OCI-LY7 (cell line): ENCODE measurements around the gene SNCAIP. TPM values are rescaled to one million over a fixed set of nuclear protein-coding genes. Genes with fewer than 3 reads are reported as not detected.

ENCODE experiments used
- BruUV-seq: library from RNA; stranded (reverse); fragments of 400-500 nt; replicated peaks from 2 replicates; lab custom pipeline; 2021; lab: Mats Ljungman, UMichigan
- CTCF ChIA-PET: fragments of 300-600 bp; sonication (Branson Sonifier 250); formaldehyde crosslinking; loops from one replicate; lab custom pipeline; 2022; ENCODE audit warnings: antibody characterized with exemption; ENCODE audit not compliant: unreplicated experiment; lab: Charles Lee
- POLR2A ChIA-PET: fragments of 300-600 bp; sonication (Branson Sonifier 250); formaldehyde crosslinking; loops from one replicate; lab custom pipeline; 2022; ENCODE audit warnings: antibody characterized with exemption; lab: Charles Lee
- DNase-seq: peaks from one replicate; pipeline ENCODE4 v3.0.0-alpha.2; 2015; ENCODE audit warnings: low spot score
- H2AFZ ChIP-seq: fragments of 200-600 bp; sonication (generic), shearing (Covaris generic); 2 replicates; pipeline ENCODE4 v1.6.1; 2014; ENCODE audit warnings: mild to moderate bottlenecking, antibody characterized with exemption, low read length, moderate library complexity
- H3K27ac ChIP-seq: fragments of 200-600 bp; sonication (generic); 2 replicates; pipeline ENCODE4 v1.5.1; 2014; ENCODE audit warnings: mixed run types, low read depth, mild to moderate bottlenecking, moderate library complexity, low read length, inconsistent platforms; ENCODE audit not compliant: poor library complexity, severe bottlenecking
- H3K36me3 ChIP-seq: fragments of 200-600 bp; sonication (generic); 2 replicates; pipeline ENCODE4 v1.6.1; 2014; ENCODE audit warnings: mild to moderate bottlenecking, antibody characterized with exemption, low read length, moderate library complexity, mixed read lengths; ENCODE audit not compliant: insufficient read depth
- H3K4me1 ChIP-seq: fragments of 200-600 bp; sonication (generic); 2 replicates; pipeline ENCODE4 v1.5.1; 2014; ENCODE audit warnings: mild to moderate bottlenecking, low read length; ENCODE audit not compliant: insufficient read depth, poor library complexity, severe bottlenecking
- H3K4me2 ChIP-seq: fragments of 200-600 bp; sonication (generic); 2 replicates; pipeline ENCODE4 v1.6.1; 2014; ENCODE audit warnings: mild to moderate bottlenecking, low read length
- H3K4me3 ChIP-seq: fragments of 200-600 bp; sonication (generic); 2 replicates; pipeline ENCODE4 v1.5.1; 2014; ENCODE audit warnings: mild to moderate bottlenecking, low read depth, low read length; ENCODE audit not compliant: poor library complexity, severe bottlenecking
- H3K79me2 ChIP-seq: fragments of 200-600 bp; sonication (generic); 2 replicates; pipeline ENCODE4 v1.6.1; 2016; ENCODE audit warnings: low read depth, mild to moderate bottlenecking, low read length, moderate library complexity, mixed read lengths; ENCODE audit not compliant: insufficient read depth
- H3K9me2 ChIP-seq: fragments of 200-600 bp; sonication (generic); 2 replicates; pipeline ENCODE4 v1.6.1; 2016; ENCODE audit warnings: mild to moderate bottlenecking, low read length, mixed read lengths; ENCODE audit not compliant: insufficient read depth
- H3K9me3 ChIP-seq: fragments of 200-600 bp; sonication (generic); 2 replicates; pipeline ENCODE4 v1.6.1; 2014; ENCODE audit warnings: mild to moderate bottlenecking, mixed run types, low read length, mixed read lengths
- H4K20me1 ChIP-seq: fragments of 200-600 bp; sonication (generic); 2 replicates; pipeline ENCODE4 v1.6.1; 2014; ENCODE audit warnings: mild to moderate bottlenecking, antibody characterized with exemption, low read length, moderate library complexity, mixed read lengths; ENCODE audit not compliant: insufficient read depth
- CTCF ChIP-seq: fragments of 200-600 bp; sonication (generic); conservative IDR thresholded peaks from 2 replicates; pipeline ENCODE4 v1.5.1; 2014; ENCODE audit warnings: mild to moderate bottlenecking, antibody characterized with exemption, low read length, moderate library complexity, mixed read lengths
- EZH2phosphoT487 ChIP-seq: fragments of 200-600 bp; sonication (generic); IDR thresholded peaks from 2 replicates; pipeline ENCODE4 v1.6.1; 2018; ENCODE audit warnings: low read depth, borderline replicate concordance, mild to moderate bottlenecking, mixed run types, antibody characterized with exemption, low read length, moderate library complexity, mixed read lengths
- intact Hi-C: fragments of 100-400 bp; cut with micrococcal nuclease; formaldehyde crosslinking; loops from one replicate; pipeline ENCODE4 v1.10.0; 2022; ENCODE audit not compliant: unreplicated experiment
- total RNA-seq, 2 experiments: library from RNA; depleted of rRNA in 1 of 2; stranded (reverse); fragments of >200 nt in 1 of 2; shearing (Covaris generic) in 1 of 2; gene quantifications; 2 replicates each; pipeline ENCODE4 v1.2.3, GENCODE V29; 2014 to 2022

The SNCAIP gene
- total RNA-seq, 2 experiments from 2014 or later = not detected

GRCh38 chr5:122366501-122366900, 54.5 kb downstream of the SNCAIP start:
- TF ChIP-seq EZH2phosphoT487 (no peak), CTCF (no peak)

DNA sequence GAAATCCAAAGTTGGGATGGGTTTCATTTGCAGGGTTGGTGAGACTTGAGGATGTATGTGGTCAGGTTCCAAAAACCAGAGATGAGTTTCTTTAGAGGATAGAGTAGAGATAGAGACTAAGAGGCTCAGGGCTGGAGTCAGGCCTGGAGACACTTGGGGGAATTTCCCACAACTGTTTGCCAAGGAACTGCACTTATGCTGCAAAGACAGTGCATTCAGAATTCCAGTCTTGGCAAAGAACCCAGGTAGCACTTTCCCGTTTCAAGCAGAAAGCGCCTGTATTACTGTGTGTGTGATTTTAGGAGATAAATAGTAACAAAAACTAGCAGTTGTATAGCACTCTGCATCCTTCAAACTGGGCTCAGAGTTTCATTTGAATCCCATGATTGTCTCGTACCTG, 55.4 kb downstream of the SNCAIP start:
- Histone ChIP-seq H3K27ac (no peak overlapping the region), H3K36me3 (no peaks in the 10 kb centered on the region), H3K79me2 (no peaks in the 10 kb centered on the region), H3K9me2 (no peaks in the 10 kb centered on the region), H3K9me3 (no peaks in the 10 kb centered on the region), H3K4me1 (no peaks in the 10 kb centered on the region), H3K4me3 (no peak overlapping the region), H4K20me1 (no peaks in the 10 kb centered on the region), H2AFZ (no peak overlapping the region), H3K4me2 (no peak overlapping the region)
- TF ChIP-seq CTCF = no peak
- no peak for TF ChIP-seq EZH2phosphoT487
- CTCF ChIA-PET = no interaction called here
- no TSS peak for BruUV-seq
- POLR2A ChIA-PET = no interaction called here
- DNase-seq = no peak
- intact Hi-C loops = no loop called here

More at GRCh38 chr5:122366501-122366900, 54.5 kb downstream of the SNCAIP start:
- no peak overlapping the region for H3K27ac ChIP-seq
- ChIA-PET POLR2A (interaction anchor here (0.8 kb wide), 1 partner anchor 898 kb away, joined by 4 read pairs; no protein-coding TSS in a partner anchor), CTCF (no interaction called here)
- intact Hi-C loops = no loop called here
- H3K36me3 ChIP-seq = no peaks in the 10 kb centered on the region
- H3K79me2 ChIP-seq = no peaks in the 10 kb centered on the region
- no peaks in the 10 kb centered on the region for H3K9me2 ChIP-seq
- H3K4me3 ChIP-seq = no peak overlapping the region
- H2AFZ ChIP-seq = no peak overlapping the region
- DNase-seq = no peak
- BruUV-seq = no TSS peak
- no peaks in the 10 kb centered on the region for H4K20me1 ChIP-seq
- H3K9me3 ChIP-seq = no peaks in the 10 kb centered on the region
- no peak overlapping the region for H3K4me2 ChIP-seq
- H3K4me1 ChIP-seq = no peaks in the 10 kb centered on the region

- no peaks in the 10 kb centered on the region for H3K9me2 ChIP-seq
- POLR2A ChIA-PET = no interaction called here
- H3K9me3 ChIP-seq = no peaks in the 10 kb centered on the region
- DNase-seq = no peak
- H2AFZ ChIP-seq = no peak overlapping the region
- H4K20me1 ChIP-seq = no peaks in the 10 kb centered on the region
- H3K4me2 ChIP-seq = no peak overlapping the region
- CTCF ChIA-PET = no interaction called here
- intact Hi-C loops = no loop called here
- H3K4me1 ChIP-seq = no peaks in the 10 kb centered on the region
- BruUV-seq = no TSS peak
- no peaks in the 10 kb centered on the region for H3K36me3 ChIP-seq
- no peak for TF ChIP-seq EZH2phosphoT487
- no peak for TF ChIP-seq CTCF
- H3K4me3 ChIP-seq = no peak overlapping the region
- no peaks in the 10 kb centered on the region for H3K79me2 ChIP-seq
- H3K27ac ChIP-seq = no peak overlapping the region
These were observed 56.6 kb downstream of the SNCAIP start for GRCh38 chr5:122368510-122369251.
